ENCODE results near the gene ATG7.

The ATG7 gene

GRCh38 chr3:11385891-11386290 lies 113.7 kb downstream of the ATG7 start:
- DNase-seq (ENCODE audit: low spot score), result no peak
- WGBS, 2 donors (ENCODE audit: extremely low coverage in 2 of 2, insufficient read length in 2 of 2, insufficient replicate concordance in 1 of 2), result no CpG with 5 or more reads among the region's 4 CpGs
- H3K27ac ChIP-seq (replicated peaks; ENCODE audit: low read length), result no peak overlapping the region

GRCh38 chr3:11386465-11387113 lies 114.4 kb downstream of the ATG7 start:
- Histone ChIP-seq H3K14ac (ENCODE audit: low read length) (no peak overlapping the region), H4K91ac (ENCODE audit: low read depth, low read length, poor library complexity) (no peak overlapping the region), H2BK120ac (ENCODE audit: low read depth, low read length) (no peak overlapping the region), H4K8ac (ENCODE audit: low read depth, low read length) (no peak overlapping the region), H3K4me2 (ENCODE audit: insufficient read depth, low read length, poor library complexity, severe bottlenecking) (no peak overlapping the region), H2BK12ac (ENCODE audit: low read length) (no peak overlapping the region), H3K36me3 (replicated peaks in 1 of 2; ENCODE audit: control insufficient read depth in 2 of 2, insufficient read depth in 2 of 2, low read length in 2 of 2) (no peaks in the 10 kb centered on the region), H2BK15ac (ENCODE audit: low read length) (no peak overlapping the region), H2AK5ac (ENCODE audit: low read depth, low read length) (no peak overlapping the region), H3K18ac (ENCODE audit: low read length) (no peak overlapping the region), H2AFZ (ENCODE audit: low read length) (no peak overlapping the region), H3K27ac (replicated peaks; ENCODE audit: low read length) (no peak overlapping the region), H3K4me1 (ENCODE audit: control insufficient read depth in 2 of 2, insufficient read depth in 1 of 2, low read depth in 1 of 2, low read length in 2 of 2) (peaks cover 0 to 4% of the 10 kb centered on the region in 2 donors), H3K4me3 (ENCODE audit: low read length in 2 of 2) (no peak overlapping the region), H3K9me3 (replicated peaks in 1 of 2; ENCODE audit: control insufficient read depth in 2 of 2, insufficient read depth in 1 of 2, low read depth in 1 of 2, low read length in 2 of 2) (no peaks in the 10 kb centered on the region), H3K23ac (ENCODE audit: low read depth, low read length, poor library complexity) (no peak overlapping the region), H3K27me3 (ENCODE audit: control insufficient read depth in 3 of 3, insufficient read depth in 3 of 3, low read depth in 1 of 3, low read length in 3 of 3) (no peaks in the 10 kb centered on the region), H3K79me1 (ENCODE audit: low read depth, low read length) (no peaks in the 10 kb centered on the region), H2BK5ac (ENCODE audit: low read length) (no peak overlapping the region), H3K9ac (ENCODE audit: low read depth, low read length, poor library complexity) (no peak overlapping the region), H3K4ac (ENCODE audit: low read length) (no peak overlapping the region)
- WGBS, 2 donors (ENCODE audit: extremely low coverage in 2 of 2, insufficient read length in 2 of 2, insufficient replicate concordance in 1 of 2), result no CpG with 5 or more reads among the region's 2 CpGs
- DNase-seq (ENCODE audit: low spot score), result no peak

More at GRCh38 chr3:11385891-11386290, 113.7 kb downstream of the ATG7 start:
- no peak overlapping the region for H4K91ac ChIP-seq (ENCODE audit: low read depth, low read length, poor library complexity)
- no peaks in the 10 kb centered on the region for H3K36me3 ChIP-seq (replicated peaks in 1 of 2; ENCODE audit: control insufficient read depth in 2 of 2, insufficient read depth in 2 of 2, low read length in 2 of 2)
- no peak overlapping the region for H2BK12ac ChIP-seq (ENCODE audit: low read length)
- no peak overlapping the region for H2AFZ ChIP-seq (ENCODE audit: low read length)
- no peak overlapping the region for H3K4me3 ChIP-seq (ENCODE audit: low read length in 2 of 2)
- no peak overlapping the region for H3K18ac ChIP-seq (ENCODE audit: low read length)
- no peaks in the 10 kb centered on the region for H3K9me3 ChIP-seq (replicated peaks in 1 of 2; ENCODE audit: control insufficient read depth in 2 of 2, insufficient read depth in 1 of 2, low read depth in 1 of 2, low read length in 2 of 2)
- no peak overlapping the region for H3K4ac ChIP-seq (ENCODE audit: low read length)
- H2BK120ac ChIP-seq (ENCODE audit: low read depth, low read length), result no peak overlapping the region
- no peak overlapping the region for H2BK5ac ChIP-seq (ENCODE audit: low read length)
- H3K79me1 ChIP-seq (ENCODE audit: low read depth, low read length), result no peaks in the 10 kb centered on the region
- H3K4me1 ChIP-seq (ENCODE audit: control insufficient read depth in 2 of 2, insufficient read depth in 1 of 2, low read depth in 1 of 2, low read length in 2 of 2), result peaks cover 0 to 4% of the 10 kb centered on the region in 2 donors
- no peak overlapping the region for H2AK5ac ChIP-seq (ENCODE audit: low read depth, low read length)
- no peak overlapping the region for H4K8ac ChIP-seq (ENCODE audit: low read depth, low read length)
- H2BK15ac ChIP-seq (ENCODE audit: low read length), result no peak overlapping the region
- H3K27me3 ChIP-seq (ENCODE audit: control insufficient read depth in 3 of 3, insufficient read depth in 3 of 3, low read depth in 1 of 3, low read length in 3 of 3), result no peaks in the 10 kb centered on the region
- H3K9ac ChIP-seq (ENCODE audit: low read depth, low read length, poor library complexity), result no peak overlapping the region
- no peak overlapping the region for H3K14ac ChIP-seq (ENCODE audit: low read length)
- no peak overlapping the region for H3K23ac ChIP-seq (ENCODE audit: low read depth, low read length, poor library complexity)
- no peak overlapping the region for H3K4me2 ChIP-seq (ENCODE audit: insufficient read depth, low read length, poor library complexity, severe bottlenecking)

- Histone ChIP-seq H3K23ac (ENCODE audit: low read depth, low read length, poor library complexity) (no peak overlapping the region), H3K18ac (ENCODE audit: low read length) (no peak overlapping the region), H3K79me1 (ENCODE audit: low read depth, low read length) (no peaks in the 10 kb centered on the region), H3K36me3 (replicated peaks in 1 of 2; ENCODE audit: control insufficient read depth in 2 of 2, insufficient read depth in 2 of 2, low read length in 2 of 2) (no peaks in the 10 kb centered on the region), H4K91ac (ENCODE audit: low read depth, low read length, poor library complexity) (no peak overlapping the region), H3K27me3 (ENCODE audit: control insufficient read depth in 3 of 3, insufficient read depth in 3 of 3, low read depth in 1 of 3, low read length in 3 of 3) (no peaks in the 10 kb centered on the region), H2AFZ (ENCODE audit: low read length) (no peak overlapping the region), H2BK120ac (ENCODE audit: low read depth, low read length) (no peak overlapping the region), H2AK5ac (ENCODE audit: low read depth, low read length) (no peak overlapping the region), H3K4me1 (ENCODE audit: control insufficient read depth in 2 of 2, insufficient read depth in 1 of 2, low read depth in 1 of 2, low read length in 2 of 2) (peaks cover 0 to 4% of the 10 kb centered on the region in 2 donors), H3K9me3 (replicated peaks in 1 of 2; ENCODE audit: control insufficient read depth in 2 of 2, insufficient read depth in 1 of 2, low read depth in 1 of 2, low read length in 2 of 2) (no peaks in the 10 kb centered on the region), H3K9ac (ENCODE audit: low read depth, low read length, poor library complexity) (no peak overlapping the region), H2BK5ac (ENCODE audit: low read length) (no peak overlapping the region), H4K8ac (ENCODE audit: low read depth, low read length) (no peak overlapping the region), H2BK15ac (ENCODE audit: low read length) (no peak overlapping the region), H3K4ac (ENCODE audit: low read length) (no peak overlapping the region), H2BK12ac (ENCODE audit: low read length) (no peak overlapping the region), H3K14ac (ENCODE audit: low read length) (no peak overlapping the region), H3K4me2 (ENCODE audit: insufficient read depth, low read length, poor library complexity, severe bottlenecking) (no peak overlapping the region), H3K27ac (replicated peaks; ENCODE audit: low read length) (no peak overlapping the region), H3K4me3 (ENCODE audit: low read length in 2 of 2) (no peak overlapping the region)
- no CpG with 5 or more reads among the region's 10 CpGs for WGBS, 2 donors (ENCODE audit: extremely low coverage in 2 of 2, insufficient read length in 2 of 2, insufficient replicate concordance in 1 of 2)
- no peak for DNase-seq (ENCODE audit: low spot score)
Observed at GRCh38 chr3:11389386-11390268, 117.4 kb downstream of the ATG7 start.

- H3K9ac ChIP-seq (ENCODE audit: low read depth, low read length, poor library complexity), result no peak overlapping the region
- H2BK5ac ChIP-seq (ENCODE audit: low read length), result no peak overlapping the region
- no peak for DNase-seq (ENCODE audit: low spot score)
- no peak overlapping the region for H2BK15ac ChIP-seq (ENCODE audit: low read length)
- H3K79me1 ChIP-seq (ENCODE audit: low read depth, low read length), result no peaks in the 10 kb centered on the region
- H3K4me3 ChIP-seq (ENCODE audit: low read length in 2 of 2), result no peak overlapping the region
- H3K18ac ChIP-seq (ENCODE audit: low read length), result no peak overlapping the region
- H3K4me2 ChIP-seq (ENCODE audit: insufficient read depth, low read length, poor library complexity, severe bottlenecking), result no peak overlapping the region
- H3K14ac ChIP-seq (ENCODE audit: low read length), result no peak overlapping the region
- no peak overlapping the region for H4K8ac ChIP-seq (ENCODE audit: low read depth, low read length)
- no peak overlapping the region for H3K4ac ChIP-seq (ENCODE audit: low read length)
- H4K91ac ChIP-seq (ENCODE audit: low read depth, low read length, poor library complexity), result no peak overlapping the region
- no peak overlapping the region for H2AK5ac ChIP-seq (ENCODE audit: low read depth, low read length)
- no peak overlapping the region for H2BK12ac ChIP-seq (ENCODE audit: low read length)
- no peak overlapping the region for H2BK120ac ChIP-seq (ENCODE audit: low read depth, low read length)
- H3K4me1 ChIP-seq (ENCODE audit: control insufficient read depth in 2 of 2, insufficient read depth in 1 of 2, low read depth in 1 of 2, low read length in 2 of 2), result no peaks in the 10 kb centered on the region
- H2AFZ ChIP-seq (ENCODE audit: low read length), result no peak overlapping the region
- H3K23ac ChIP-seq (ENCODE audit: low read depth, low read length, poor library complexity), result no peak overlapping the region
- no peaks in the 10 kb centered on the region for H3K9me3 ChIP-seq (replicated peaks in 1 of 2; ENCODE audit: control insufficient read depth in 2 of 2, insufficient read depth in 1 of 2, low read depth in 1 of 2, low read length in 2 of 2)
- no peaks in the 10 kb centered on the region for H3K36me3 ChIP-seq (replicated peaks in 1 of 2; ENCODE audit: control insufficient read depth in 2 of 2, insufficient read depth in 2 of 2, low read length in 2 of 2)
- H3K27ac ChIP-seq (replicated peaks; ENCODE audit: low read length), result no peak overlapping the region
- H3K27me3 ChIP-seq (ENCODE audit: control insufficient read depth in 3 of 3, insufficient read depth in 3 of 3, low read depth in 1 of 3, low read length in 3 of 3), result no peaks in the 10 kb centered on the region
- no CpG with 5 or more reads among the region's 5 CpGs for WGBS, 2 donors (ENCODE audit: extremely low coverage in 2 of 2, insufficient read length in 2 of 2, insufficient replicate concordance in 1 of 2)
Observed at GRCh38 chr3:11390411-11391131, 118.4 kb downstream of the ATG7 start.
